Parathyroid adenoma (tissue), 2 donors: ENCODE results near the gene HOTAIR.

Experiments
- H2AFZ ChIP-seq: fragments of 300-600 bp; sonication (generic); one replicate; pipeline ENCODE4 v1.7.0; 2017; ENCODE audit warnings: antibody characterized with exemption, mild to moderate bottlenecking
- H3K27ac ChIP-seq: fragments of 300-600 bp; sonication (generic); one replicate; pipeline ENCODE4 v1.7.0; 2017
- H3K27me3 ChIP-seq: fragments of 300-600 bp; sonication (generic); one replicate; pipeline ENCODE4 v1.7.0; 2017; ENCODE audit warnings: low read length; ENCODE audit not compliant: control insufficient read depth, insufficient read depth
- H3K36me3 ChIP-seq: fragments of 300-600 bp; sonication (generic); one replicate; pipeline ENCODE4 v1.7.0; 2017; ENCODE audit warnings: low read length; ENCODE audit not compliant: control insufficient read depth, insufficient read depth
- H3K4me1 ChIP-seq: fragments of 300-600 bp; sonication (generic); one replicate; pipeline ENCODE4 v1.7.0; 2017; ENCODE audit warnings: control low read depth
- H3K4me2 ChIP-seq: fragments of 300-600 bp; sonication (generic); one replicate; pipeline ENCODE4 v1.7.0; 2017; ENCODE audit warnings: low read length
- H3K4me3 ChIP-seq: fragments of 300-600 bp; sonication (generic); one replicate; pipeline ENCODE4 v1.7.0; 2017; ENCODE audit warnings: low read depth, low read length
- H3K79me2 ChIP-seq: fragments of 300-600 bp; sonication (generic); one replicate; pipeline ENCODE4 v1.7.0; 2017; ENCODE audit warnings: control low read depth
- H3K9ac ChIP-seq: fragments of 300-600 bp; sonication (generic); one replicate; pipeline ENCODE4 v1.7.0; 2017; ENCODE audit warnings: mild to moderate bottlenecking
- H3K9me3 ChIP-seq: fragments of 300-600 bp; sonication (generic); one replicate; pipeline ENCODE4 v1.7.0; 2017; ENCODE audit warnings: low read length; ENCODE audit not compliant: control insufficient read depth
- CTCF ChIP-seq: fragments of 300-600 bp; sonication (generic); IDR thresholded peaks from one replicate; pipeline ENCODE4 v1.7.0; 2017; ENCODE audit warnings: antibody characterized with exemption, mild to moderate bottlenecking
- donor health status: primary hyperparathyroidism.

Gene HOTAIR

GRCh38 chr12:53994009-53994263, 19.2 kb upstream of the HOTAIR start:
- H3K4me1 ChIP-seq, result no peaks in the 10 kb centered on the region
- H3K4me3 ChIP-seq, result no peak overlapping the region
- H3K27me3 ChIP-seq, result peaks cover 46% of the 10 kb centered on the region

DNA sequence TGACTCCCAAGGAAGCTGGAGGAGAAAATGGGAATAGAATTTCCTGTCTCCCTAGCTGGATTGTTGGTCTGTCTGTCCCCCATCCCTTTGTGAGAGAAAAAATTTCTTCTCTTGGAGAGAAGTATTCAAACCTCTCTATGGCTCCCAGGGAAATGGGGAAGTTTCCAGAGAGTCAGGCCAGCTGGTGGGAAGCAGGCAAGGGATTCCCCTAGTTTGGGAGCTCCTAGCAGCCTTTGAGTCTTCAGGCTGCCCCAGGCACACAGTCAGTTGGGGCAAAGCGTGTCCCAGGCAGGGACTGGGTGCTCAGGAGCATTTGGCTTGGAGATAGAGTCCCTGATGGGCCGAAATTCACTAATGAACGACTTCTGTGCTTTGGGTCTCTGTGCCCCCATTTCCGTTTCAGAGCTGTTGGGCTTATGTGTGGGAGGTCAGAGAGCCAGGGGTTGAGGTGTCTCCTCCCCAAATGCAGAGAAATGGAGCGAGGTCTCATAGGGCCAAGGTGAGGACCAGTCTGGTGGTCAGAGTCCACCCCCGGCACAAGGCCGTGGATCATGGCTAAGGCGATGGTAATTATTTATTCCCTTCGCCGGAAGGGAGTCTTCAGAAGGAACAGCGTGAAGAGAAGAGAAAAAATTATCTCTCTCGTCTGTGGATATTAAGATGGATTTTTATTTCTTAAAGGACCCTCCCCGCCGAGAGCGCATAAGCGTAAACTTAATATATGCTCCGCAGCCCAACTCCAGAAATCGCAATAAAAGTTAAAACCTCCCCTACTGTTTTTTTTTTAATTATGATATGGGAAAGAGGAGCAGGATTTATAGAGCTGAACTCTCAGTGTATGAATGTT, 18.6 kb upstream of the HOTAIR start:
- Histone ChIP-seq H3K27ac (no peak overlapping the region), H3K4me3 (no peak overlapping the region), H3K79me2 (no peaks in the 10 kb centered on the region), H3K4me2 (no peak overlapping the region), H3K36me3 (no peaks in the 10 kb centered on the region), H3K4me1 (no peaks in the 10 kb centered on the region), H3K9ac (no peak overlapping the region), H3K9me3 (no peaks in the 10 kb centered on the region), H3K27me3 (peaks cover 46% of the 10 kb centered on the region), H2AFZ (no peak overlapping the region)
- no peak for TF ChIP-seq CTCF

More at GRCh38 chr12:53994009-53994263, 19.2 kb upstream of the HOTAIR start:
- Histone ChIP-seq H3K36me3 (no peaks in the 10 kb centered on the region), H3K27ac (no peak overlapping the region), H3K9me3 (no peaks in the 10 kb centered on the region), H3K79me2 (no peaks in the 10 kb centered on the region), H3K9ac (no peak overlapping the region), H3K4me2 (no peak overlapping the region), H2AFZ (no peak overlapping the region)
- no peak for TF ChIP-seq CTCF

DNA sequence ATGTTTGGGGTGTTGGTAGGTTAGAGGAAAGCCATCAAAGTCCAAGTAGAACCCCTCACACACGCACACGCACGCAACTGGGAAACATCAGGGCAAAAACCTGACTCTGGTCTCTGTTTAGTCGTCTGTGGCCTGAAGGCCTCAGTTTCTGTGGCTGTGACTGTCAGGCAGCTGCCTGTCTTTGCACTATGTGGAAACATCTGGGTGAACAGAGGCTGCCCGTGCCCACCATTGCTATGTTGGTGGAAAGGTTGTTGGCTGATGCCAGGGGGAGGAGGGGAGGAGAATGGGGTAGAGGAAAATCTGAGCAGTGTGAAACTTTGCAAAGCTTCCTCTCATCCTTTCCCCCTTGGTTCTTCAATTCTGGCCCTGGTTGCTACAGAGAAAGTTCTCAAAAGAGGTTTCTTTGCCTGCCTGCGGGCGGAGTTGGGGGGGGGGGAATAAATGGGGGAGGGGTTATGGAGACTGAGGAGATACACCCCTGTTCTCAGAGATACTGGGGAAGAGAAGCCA, 17.7 kb upstream of the HOTAIR start:
- H3K9ac ChIP-seq, result no peak overlapping the region
- H3K9me3 ChIP-seq, result no peaks in the 10 kb centered on the region
- no peaks in the 10 kb centered on the region for H3K79me2 ChIP-seq
- H3K27me3 ChIP-seq, result peaks cover 42% of the 10 kb centered on the region
- no peak overlapping the region for H3K27ac ChIP-seq
- no peaks in the 10 kb centered on the region for H3K4me1 ChIP-seq
- no peak overlapping the region for H3K4me3 ChIP-seq
- no peaks in the 10 kb centered on the region for H3K36me3 ChIP-seq
- H2AFZ ChIP-seq, result no peak overlapping the region
- no peak overlapping the region for H3K4me2 ChIP-seq
- no peak for TF ChIP-seq CTCF

- Histone ChIP-seq H3K4me2 (no peak overlapping the region), H3K79me2 (no peaks in the 10 kb centered on the region), H2AFZ (no peak overlapping the region), H3K4me1 (no peaks in the 10 kb centered on the region), H3K27me3 (peaks cover 40% of the 10 kb centered on the region), H3K27ac (no peak overlapping the region), H3K9ac (no peak overlapping the region), H3K4me3 (no peak overlapping the region), H3K36me3 (no peaks in the 10 kb centered on the region), H3K9me3 (no peaks in the 10 kb centered on the region)
- TF ChIP-seq CTCF, result no peak
Measured at GRCh38 chr12:53991077-53991460, 16.3 kb upstream of the HOTAIR start.
